T-cell (primary cell): ENCODE measurements around the gene SPRED2. TPM values are rescaled to one million over a fixed set of nuclear protein-coding genes. Genes with fewer than 3 reads are reported as not detected.

Experiments
- ATAC-seq, 4 experiments: fragments of 200-7000 bp in 3 of 4; fragments of 150-1000 bp in 1 of 4; cut with Tn5 transposase; replicated peaks in 1 of 4; 1 replicate in 3 of 4; 2 replicates in 1 of 4; pipeline ENCODE4 v1.10.0; 2021; ENCODE audit warnings: moderate library complexity in 3 of 4, mild to moderate bottlenecking in 2 of 4, moderate number of reproducible peaks in 1 of 4
- CTCF ChIA-PET, 2 donors: fragments of 300-600 bp; sonication (Branson Sonifier 250); formaldehyde crosslinking; loops; one replicate each; lab custom pipeline; 2022; ENCODE audit warnings: antibody characterized with exemption in 2 of 2; lab: Charles Lee
- POLR2A ChIA-PET, 2 donors: fragments of 300-600 bp; sonication (Branson Sonifier 250); formaldehyde crosslinking; loops; one replicate each; lab custom pipeline; 2022; ENCODE audit warnings: antibody characterized with exemption in 2 of 2; lab: Charles Lee
- DNase-seq, 35 experiments: peaks; one replicate each; pipeline versions ENCODE4 v3.0.0 to v3.0.0-alpha.2; 2013 to 2023
- H3K27ac ChIP-seq: one replicate; pipeline ENCODE4 v1.5.1; 2013; ENCODE audit warnings: low read length
- H3K27me3 ChIP-seq, 2 experiments: replicated peaks in 1 of 2; 1 replicate in 1 of 2; 2 replicates in 1 of 2; pipeline versions ENCODE4 v1.6.1 to v1.7.0; 2013; ENCODE audit warnings: low read length in 1 of 2, mixed read lengths in 1 of 2; ENCODE audit not compliant: control insufficient read depth in 2 of 2, insufficient read depth in 2 of 2; ENCODE audit errors: extremely low read depth in 1 of 2
- H3K36me3 ChIP-seq, 2 donors: 1 replicate in 1 of 2; 2 replicates in 1 of 2; pipeline versions ENCODE4 v1.6.1 to v1.7.0; 2013; ENCODE audit warnings: low read length in 1 of 2; ENCODE audit not compliant: control insufficient read depth in 2 of 2, insufficient read depth in 1 of 2; ENCODE audit errors: extremely low read depth in 1 of 2
- H3K4me1 ChIP-seq, 2 experiments: 1 replicate in 1 of 2; 2 replicates in 1 of 2; pipeline versions ENCODE4 v1.6.1 to v1.7.0; 2013; ENCODE audit warnings: low read length in 2 of 2, mixed read lengths in 1 of 2; ENCODE audit not compliant: insufficient read depth in 2 of 2, control insufficient read depth in 1 of 2; ENCODE audit errors: extremely low read depth in 1 of 2
- H3K4me3 ChIP-seq, 2 donors: 1 replicate in 1 of 2; 2 replicates in 1 of 2; pipeline versions ENCODE4 v1.5.1 to v1.7.0; 2013; ENCODE audit warnings: mild to moderate bottlenecking in 2 of 2, low read length in 1 of 2, moderate library complexity in 1 of 2; ENCODE audit not compliant: control insufficient read depth in 1 of 2; ENCODE audit errors: extremely low read depth in 1 of 2
- H3K9me3 ChIP-seq: 2 replicates; pipeline ENCODE4 v1.7.0; 2013
- H3K27ac Mint-ChIP-seq, 2 donors: one replicate each; pipeline ENCODE4 v1.8.0; 2020 to 2021; ENCODE audit warnings: mild to moderate bottlenecking in 2 of 2, mixed read lengths in 2 of 2
- H3K27me3 Mint-ChIP-seq, 2 donors: one replicate each; pipeline ENCODE4 v1.8.0; 2021 to 2022; ENCODE audit warnings: mixed read lengths in 2 of 2
- H3K36me3 Mint-ChIP-seq: one replicate; pipeline ENCODE4 v1.8.0; 2021; ENCODE audit warnings: mixed read lengths
- H3K4me1 Mint-ChIP-seq, 3 donors: one replicate each; pipeline ENCODE4 v1.8.0; 2020 to 2022; ENCODE audit warnings: mixed read lengths in 3 of 3, mild to moderate bottlenecking in 1 of 3
- H3K4me3 Mint-ChIP-seq, 3 donors: one replicate each; pipeline ENCODE4 v1.8.0; 2020 to 2022; ENCODE audit warnings: mild to moderate bottlenecking in 3 of 3, mixed read lengths in 3 of 3, moderate library complexity in 3 of 3
- H3K9me3 Mint-ChIP-seq, 3 donors: one replicate each; pipeline ENCODE4 v1.8.0; 2020 to 2022; ENCODE audit warnings: mixed read lengths in 3 of 3
- WGBS: methylation state at CpG from one replicate; pipeline ENCODE4 v1.1.5; 2013; ENCODE audit warnings: missing lambda C conversion rate; ENCODE audit not compliant: insufficient coverage; 5-methylcytosine and 5-hydroxymethylcytosine counted together
- total RNA-seq, 35 experiments: library from RNA in 6 of 35; stranded (reverse) in 6 of 35; fragments of 120-200 nt in 1 of 35; gene quantifications; one replicate each; pipeline versions ENCODE4 v1.2.1 to v1.2.4 and lab custom pipeline; 2013 to 2026

SPRED2 gene
- total RNA-seq, 5 donors from 2014 or later (not counting 1 experiment from before 2014, with no cell fraction given): 0.73 to 3.2 (median 1.2) TPM

DNA sequence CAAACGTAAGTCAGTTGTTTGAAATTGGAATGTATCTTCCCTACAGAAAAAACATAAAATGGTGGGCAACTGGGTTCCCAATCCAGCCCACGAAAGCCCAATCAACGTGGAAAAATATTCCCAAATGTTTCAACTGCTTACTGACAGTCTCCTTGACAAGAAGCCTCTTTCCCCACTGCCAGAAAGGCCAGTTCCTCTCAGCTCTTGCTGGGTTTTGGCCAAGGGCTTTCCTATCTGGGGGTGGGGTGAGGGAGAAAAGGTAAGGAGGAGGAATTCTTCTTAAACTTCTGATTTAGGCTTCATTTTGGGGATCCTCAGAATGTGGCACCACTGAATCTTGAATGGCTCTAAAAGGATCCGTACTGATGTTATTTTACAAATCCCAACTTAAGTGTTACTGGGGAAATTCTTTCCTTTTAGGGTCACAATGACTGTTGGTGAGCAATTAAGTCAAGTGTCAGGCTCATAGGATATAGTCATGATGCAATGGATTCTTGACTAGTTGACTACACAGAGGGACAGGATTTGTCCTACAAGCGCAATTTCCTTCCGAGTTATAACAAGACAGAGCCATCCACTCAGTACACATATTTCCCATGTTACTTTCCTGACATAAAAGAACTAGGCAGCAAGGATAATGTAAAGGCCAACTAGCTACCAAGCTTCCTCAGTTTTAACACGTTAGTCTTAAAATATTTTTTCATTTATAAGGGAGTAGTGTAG is 73.6 kb downstream of the SPRED2 start:
- no CpG with 5 or more reads among the region's 7 CpGs for WGBS
- POLR2A ChIA-PET: interaction anchor here in 1 of 2 donors (0.6 kb wide), 1 partner anchor 1762 kb away, joined by 3 read pairs; no protein-coding TSS in a partner anchor
- no peaks in the 10 kb centered on the region for H3K9me3 ChIP-seq
- H3K4me1 Mint-ChIP-seq: peaks cover 0 to 5% (median 4%) of the 10 kb centered on the region in 3 donors
- H3K27me3 Mint-ChIP-seq: no peaks in the 10 kb centered on the region
- no peak overlapping the region for H3K27ac ChIP-seq
- ATAC-seq: no peak
- no peaks in the 10 kb centered on the region for H3K36me3 Mint-ChIP-seq
- H3K9me3 Mint-ChIP-seq: no peaks in the 10 kb centered on the region
- no peaks in the 10 kb centered on the region for H3K27me3 ChIP-seq
- no peaks in the 10 kb centered on the region for H3K36me3 ChIP-seq
- no peak overlapping the region for H3K4me3 Mint-ChIP-seq
- H3K27ac Mint-ChIP-seq: no peak overlapping the region
- no peak overlapping the region for H3K4me3 ChIP-seq
- CTCF ChIA-PET: no interaction called here
- DNase-seq: no peak
- H3K4me1 ChIP-seq: no peaks in the 10 kb centered on the region

- Histone ChIP-seq H3K4me1 (no peaks in the 10 kb centered on the region), H3K9me3 (no peaks in the 10 kb centered on the region), H3K27ac (no peak overlapping the region), H3K36me3 (no peaks in the 10 kb centered on the region), H3K27me3 (no peaks in the 10 kb centered on the region), H3K4me3 (no peak overlapping the region)
- no peaks in the 10 kb centered on the region for H3K36me3 Mint-ChIP-seq
- no peak overlapping the region for H3K27ac Mint-ChIP-seq
- H3K9me3 Mint-ChIP-seq: no peaks in the 10 kb centered on the region
- POLR2A ChIA-PET: no interaction called here
- CTCF ChIA-PET: no interaction called here
- H3K4me1 Mint-ChIP-seq: peaks cover 0 to 5% (median 4%) of the 10 kb centered on the region in 3 donors
- H3K27me3 Mint-ChIP-seq: no peaks in the 10 kb centered on the region
- no peak for DNase-seq
- no peak overlapping the region for H3K4me3 Mint-ChIP-seq
- no peak for ATAC-seq
These were observed 74.5 kb downstream of the SPRED2 start for GRCh38 chr2:65357959-65358294.

DNA sequence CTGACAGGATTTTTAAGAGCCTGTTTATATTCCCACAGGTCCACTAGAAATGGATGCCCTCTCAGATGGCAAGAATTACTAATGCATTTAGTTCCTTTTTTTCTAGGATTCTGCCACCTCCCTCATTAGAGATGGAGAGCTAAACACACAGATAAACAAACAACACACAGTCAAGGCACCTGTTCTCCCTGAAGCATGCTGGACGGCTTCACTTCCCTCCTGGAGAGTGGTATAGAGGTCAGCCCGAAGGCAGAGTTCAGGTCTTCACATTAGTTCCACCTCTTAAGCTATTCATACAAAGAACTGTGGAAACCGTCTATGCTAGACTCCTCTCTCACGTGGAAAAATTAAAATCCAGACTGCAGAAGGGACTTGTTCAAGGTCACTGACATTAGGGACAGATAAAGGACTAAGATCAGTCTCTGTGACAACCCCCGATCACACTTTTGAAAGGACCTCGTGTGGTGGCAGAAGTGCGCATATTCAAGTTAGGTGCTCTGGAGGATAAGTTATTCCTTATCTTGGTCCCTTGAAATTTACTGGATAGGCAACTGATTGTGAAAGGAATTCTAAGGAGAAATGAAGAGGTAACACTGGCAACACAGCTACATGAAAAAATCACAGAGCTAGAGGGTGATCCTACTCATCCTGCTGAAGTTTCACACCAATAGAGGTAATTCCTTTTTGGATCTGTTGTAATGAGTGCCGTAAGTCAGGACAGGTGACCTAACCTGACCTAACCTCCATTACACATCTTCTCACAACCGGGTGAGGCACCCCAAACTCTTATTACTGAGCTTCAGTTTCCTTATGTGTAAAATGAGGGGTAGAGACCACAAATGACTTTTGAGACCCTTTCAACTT is 75.1 kb downstream of the SPRED2 start:
- no peak for DNase-seq
- Mint-ChIP-seq H3K36me3 (no peaks in the 10 kb centered on the region), H3K27ac (no peak overlapping the region), H3K4me3 (no peak overlapping the region), H3K9me3 (no peaks in the 10 kb centered on the region), H3K27me3 (no peaks in the 10 kb centered on the region), H3K4me1 (peaks cover 0 to 5% (median 4%) of the 10 kb centered on the region in 3 donors)
- Histone ChIP-seq H3K36me3 (no peaks in the 10 kb centered on the region), H3K9me3 (no peaks in the 10 kb centered on the region), H3K27me3 (no peaks in the 10 kb centered on the region), H3K4me3 (no peak overlapping the region), H3K4me1 (no peaks in the 10 kb centered on the region), H3K27ac (no peak overlapping the region)
- CTCF ChIA-PET: interaction anchor here in 1 of 2 donors (0.5 to 0.9 kb wide), 2 partner anchors 90 to 145 kb away, joined by 3 read pairs; no protein-coding TSS in a partner anchor
- ATAC-seq: no peak
- POLR2A ChIA-PET: no interaction called here
- 75% methylated on average over 2 of the region's 9 CpGs for WGBS

DNA sequence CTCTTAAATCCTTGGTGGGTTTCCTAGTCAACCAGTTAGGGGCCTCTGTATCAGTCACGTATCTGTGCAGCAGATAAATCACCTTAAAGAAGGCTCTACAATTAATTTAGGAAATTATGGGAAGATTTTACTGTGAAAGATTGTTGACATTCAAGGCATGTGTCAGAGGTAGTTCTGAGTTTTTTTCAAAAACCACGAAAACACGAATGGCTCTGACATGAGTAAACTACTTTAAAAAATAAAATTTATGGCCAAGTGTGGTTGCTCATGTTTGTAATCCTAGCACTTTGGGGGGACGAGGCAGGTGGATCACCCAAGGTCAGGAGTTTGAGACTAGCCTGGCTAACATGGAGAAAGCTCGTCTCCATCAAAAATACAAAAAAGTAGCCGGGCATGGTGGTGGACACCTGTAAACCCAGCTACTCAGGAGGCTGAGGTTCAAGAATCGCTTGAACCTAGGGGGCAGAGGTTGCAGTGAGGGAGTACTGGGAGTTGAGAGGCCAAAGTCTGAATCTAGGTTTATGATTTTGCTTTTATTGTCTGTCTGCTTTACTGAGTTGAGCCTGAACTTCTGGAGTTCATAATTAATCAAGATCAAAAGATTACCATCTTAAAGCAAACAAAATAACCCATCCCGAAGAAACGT is 77.1 kb downstream of the SPRED2 start:
- H3K4me1 Mint-ChIP-seq: peaks cover 3 to 4% (median 4%) of the 10 kb centered on the region in 3 donors
- H3K4me1 ChIP-seq: peaks cover 0 to 2% of the 10 kb centered on the region in 2 experiments
- no peaks in the 10 kb centered on the region for H3K36me3 ChIP-seq
- no peak overlapping the region for H3K4me3 ChIP-seq
- no peak overlapping the region for H3K4me3 Mint-ChIP-seq
- no peaks in the 10 kb centered on the region for H3K27me3 ChIP-seq
- H3K27ac ChIP-seq: no peak overlapping the region
- DNase-seq (no peak), ATAC-seq (no peak)
- no peaks in the 10 kb centered on the region for H3K9me3 Mint-ChIP-seq
- H3K27me3 Mint-ChIP-seq: no peaks in the 10 kb centered on the region
- POLR2A ChIA-PET: no interaction called here
- CTCF ChIA-PET: no interaction called here
- H3K36me3 Mint-ChIP-seq: no peaks in the 10 kb centered on the region
- H3K27ac Mint-ChIP-seq: no peak overlapping the region
- H3K9me3 ChIP-seq: no peaks in the 10 kb centered on the region
- WGBS: 92% methylated on average over 4 of the region's 9 CpGs

- no peak overlapping the region for H3K27ac Mint-ChIP-seq
- POLR2A ChIA-PET: no interaction called here
- Histone ChIP-seq H3K27me3 (no peaks in the 10 kb centered on the region), H3K9me3 (no peaks in the 10 kb centered on the region), H3K4me1 (peaks cover 0 to 6% of the 10 kb centered on the region in 2 experiments), H3K36me3 (no peaks in the 10 kb centered on the region), H3K4me3 (no peak overlapping the region), H3K27ac (no peak overlapping the region)
- H3K36me3 Mint-ChIP-seq: no peaks in the 10 kb centered on the region
- WGBS: no CpG with 5 or more reads among the region's 3 CpGs
- H3K4me3 Mint-ChIP-seq: no peak overlapping the region
- H3K4me1 Mint-ChIP-seq: peaks cover 3 to 6% (median 4%) of the 10 kb centered on the region in 3 donors
- no peak for DNase-seq
- CTCF ChIA-PET: no interaction called here
- no peaks in the 10 kb centered on the region for H3K9me3 Mint-ChIP-seq
- H3K27me3 Mint-ChIP-seq: no peaks in the 10 kb centered on the region
- ATAC-seq: no peak
These were observed 77.6 kb downstream of the SPRED2 start for GRCh38 chr2:65354773-65355172.

DNA sequence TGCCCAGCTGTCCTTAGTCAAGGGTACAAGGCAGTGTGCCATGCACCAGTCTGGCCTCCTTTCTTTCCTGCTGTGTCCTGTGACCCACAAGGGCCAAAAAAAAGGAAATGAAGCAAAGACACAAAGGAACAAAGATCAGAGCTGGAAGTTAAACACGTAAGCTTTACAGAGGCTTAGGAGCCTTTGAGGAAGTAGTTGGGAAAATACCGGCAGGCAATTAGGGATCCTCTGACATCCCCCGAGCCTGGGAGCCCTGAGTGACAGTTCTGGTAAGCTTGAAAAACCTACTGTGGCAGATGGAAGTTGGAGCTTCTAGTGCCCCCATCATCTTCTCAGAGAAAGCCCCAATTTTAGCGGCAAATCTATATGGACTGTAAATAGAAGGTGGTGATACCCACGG is 78.5 kb downstream of the SPRED2 start:
- Mint-ChIP-seq H3K36me3 (no peaks in the 10 kb centered on the region), H3K9me3 (no peaks in the 10 kb centered on the region), H3K27ac (no peak overlapping the region), H3K4me3 (no peak overlapping the region), H3K4me1 (peaks cover 3 to 12% (median 4%) of the 10 kb centered on the region in 3 donors), H3K27me3 (no peaks in the 10 kb centered on the region)
- H3K9me3 ChIP-seq: no peaks in the 10 kb centered on the region
- H3K4me3 ChIP-seq: no peak overlapping the region
- no peaks in the 10 kb centered on the region for H3K27me3 ChIP-seq
- POLR2A ChIA-PET: no interaction called here
- no peak for DNase-seq
- peaks cover 0 to 6% of the 10 kb centered on the region in 2 experiments for H3K4me1 ChIP-seq
- CTCF ChIA-PET: no interaction called here
- no peak overlapping the region for H3K27ac ChIP-seq
- no peaks in the 10 kb centered on the region for H3K36me3 ChIP-seq
- 68% methylated on average over 4 of the region's 5 CpGs for WGBS
- no peak for ATAC-seq
